HG02763 (cell line): Measurements from ENCODE around the gene FOXJ1.

ENCODE experiments used
- ATAC-seq: cut with Tn5 transposase; IDR thresholded peaks from one replicate; pipeline ENCODE4 v1.9.1; 2021; ENCODE audit warnings: mild to moderate bottlenecking, moderate library complexity; ENCODE audit not compliant: unreplicated experiment

Gene FOXJ1

DNA sequence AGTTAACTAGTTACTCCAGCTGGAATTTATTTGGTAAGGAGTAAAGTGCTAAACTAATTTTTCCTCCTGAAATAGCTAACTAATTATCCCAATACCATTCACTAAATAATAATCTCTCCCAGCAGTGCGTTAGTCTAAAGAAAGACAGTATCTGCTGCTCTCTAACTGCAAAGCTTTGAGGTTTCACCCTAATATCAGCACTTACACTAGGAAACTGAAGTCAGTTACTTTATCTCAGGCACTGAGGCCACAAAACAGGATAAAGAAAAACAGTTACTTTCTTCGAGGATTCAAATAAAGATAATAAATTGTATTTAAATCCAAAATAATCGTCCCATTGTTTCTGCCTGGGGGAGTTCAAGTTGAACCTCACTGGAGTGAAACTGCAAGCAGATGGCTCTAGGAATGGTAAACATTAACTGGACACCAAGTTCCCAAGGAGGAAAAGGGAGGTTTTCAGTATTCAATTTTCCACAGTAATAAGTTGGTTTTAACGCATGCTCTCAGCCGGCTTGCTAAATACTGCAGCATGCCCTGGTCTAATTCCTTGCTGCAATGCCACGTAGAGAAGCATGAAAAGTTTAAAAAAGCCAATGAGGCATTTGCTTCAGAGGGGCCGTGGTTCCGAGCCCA lies 20.0 kb upstream of the FOXJ1 start:
- no peak for ATAC-seq

DNA sequence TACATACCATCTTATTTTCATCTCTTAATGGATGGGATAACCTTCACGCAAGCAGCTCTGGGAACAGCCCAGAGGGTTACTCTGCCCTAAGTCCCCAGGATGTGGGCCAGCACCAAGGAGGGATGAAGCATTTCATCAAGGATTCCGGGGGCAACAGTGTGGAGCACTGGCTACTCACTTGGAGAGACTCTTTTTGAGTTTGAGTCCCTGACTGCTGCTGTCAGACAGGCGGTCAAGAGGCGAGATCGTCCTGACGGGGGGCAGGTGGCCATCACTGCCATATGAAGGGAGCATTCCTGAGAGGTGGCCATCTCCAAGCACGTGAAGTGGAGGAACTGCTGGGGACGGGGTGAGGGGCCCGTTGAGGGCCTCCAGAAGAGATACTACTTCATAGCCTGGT lies 18.1 kb upstream of the FOXJ1 start:
- no peak for ATAC-seq

DNA sequence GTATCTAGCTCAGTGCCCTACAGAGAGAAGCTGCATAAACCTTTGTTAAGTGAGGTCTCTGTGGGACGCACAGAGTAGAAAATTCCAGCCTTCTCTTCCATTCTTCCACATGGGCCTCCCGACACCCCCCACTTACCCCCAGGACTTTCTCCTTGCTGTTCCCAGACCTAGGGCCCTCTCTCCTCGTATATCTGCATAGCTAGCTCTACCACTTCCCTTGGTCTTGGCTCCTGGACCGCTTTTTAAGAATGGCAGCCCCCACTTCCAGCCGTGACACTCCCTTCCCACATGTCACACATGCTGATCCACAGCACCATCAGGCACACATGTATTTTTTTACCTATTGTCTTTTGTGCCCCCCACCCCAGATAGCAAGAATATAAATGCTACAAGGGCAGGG lies 16.7 kb upstream of the FOXJ1 start:
- ATAC-seq = no peak

DNA sequence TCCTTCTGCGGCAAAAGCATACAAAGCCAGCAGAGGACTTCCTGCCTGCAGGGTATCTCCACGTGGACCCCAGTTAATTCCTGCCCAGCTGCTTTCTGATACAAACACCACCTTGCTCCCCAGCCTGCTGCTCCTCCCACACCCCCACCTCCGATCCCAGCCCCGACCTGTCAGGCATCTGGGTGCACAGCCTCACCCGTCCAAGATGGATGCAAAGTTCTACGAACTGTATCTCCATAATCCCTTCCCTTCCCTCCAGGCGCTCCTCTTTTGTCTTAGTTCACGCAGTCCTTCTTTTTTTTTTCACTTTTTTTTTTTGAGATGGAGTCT lies 15.6 kb upstream of the FOXJ1 start:
- ATAC-seq = no peak

DNA sequence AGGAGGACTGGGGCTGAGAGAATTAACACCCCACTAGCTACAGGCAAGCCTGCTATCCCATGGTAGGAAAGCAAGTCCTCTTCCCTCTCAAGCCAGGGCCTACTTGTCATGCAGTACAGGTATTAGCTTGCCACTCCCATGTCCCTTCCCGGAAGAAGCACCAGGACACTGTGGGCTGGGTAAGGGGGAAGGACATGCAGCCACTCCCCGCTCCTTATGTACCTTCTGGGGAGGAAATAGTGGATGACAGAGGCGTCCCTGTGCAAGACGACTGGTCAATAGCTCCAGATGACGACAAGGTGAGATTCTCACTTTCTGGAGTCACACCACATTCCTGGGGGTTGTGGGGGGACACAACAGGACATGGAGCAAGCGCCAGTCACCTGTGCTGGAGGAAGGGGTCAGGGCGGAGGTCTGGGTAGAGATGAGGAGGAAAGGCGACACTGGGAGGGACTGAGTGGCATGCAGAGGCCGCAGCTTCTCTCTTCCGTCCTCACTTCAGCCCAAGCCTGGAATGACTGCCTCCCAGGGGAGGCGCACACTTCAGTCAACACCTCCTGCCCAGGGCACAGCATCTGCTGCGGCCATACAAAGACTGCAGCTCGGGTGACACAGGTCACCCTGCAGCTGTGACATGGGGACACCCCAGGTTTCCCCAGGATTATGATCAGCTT lies 15.1 kb upstream of the FOXJ1 start:
- ATAC-seq = no peak

DNA sequence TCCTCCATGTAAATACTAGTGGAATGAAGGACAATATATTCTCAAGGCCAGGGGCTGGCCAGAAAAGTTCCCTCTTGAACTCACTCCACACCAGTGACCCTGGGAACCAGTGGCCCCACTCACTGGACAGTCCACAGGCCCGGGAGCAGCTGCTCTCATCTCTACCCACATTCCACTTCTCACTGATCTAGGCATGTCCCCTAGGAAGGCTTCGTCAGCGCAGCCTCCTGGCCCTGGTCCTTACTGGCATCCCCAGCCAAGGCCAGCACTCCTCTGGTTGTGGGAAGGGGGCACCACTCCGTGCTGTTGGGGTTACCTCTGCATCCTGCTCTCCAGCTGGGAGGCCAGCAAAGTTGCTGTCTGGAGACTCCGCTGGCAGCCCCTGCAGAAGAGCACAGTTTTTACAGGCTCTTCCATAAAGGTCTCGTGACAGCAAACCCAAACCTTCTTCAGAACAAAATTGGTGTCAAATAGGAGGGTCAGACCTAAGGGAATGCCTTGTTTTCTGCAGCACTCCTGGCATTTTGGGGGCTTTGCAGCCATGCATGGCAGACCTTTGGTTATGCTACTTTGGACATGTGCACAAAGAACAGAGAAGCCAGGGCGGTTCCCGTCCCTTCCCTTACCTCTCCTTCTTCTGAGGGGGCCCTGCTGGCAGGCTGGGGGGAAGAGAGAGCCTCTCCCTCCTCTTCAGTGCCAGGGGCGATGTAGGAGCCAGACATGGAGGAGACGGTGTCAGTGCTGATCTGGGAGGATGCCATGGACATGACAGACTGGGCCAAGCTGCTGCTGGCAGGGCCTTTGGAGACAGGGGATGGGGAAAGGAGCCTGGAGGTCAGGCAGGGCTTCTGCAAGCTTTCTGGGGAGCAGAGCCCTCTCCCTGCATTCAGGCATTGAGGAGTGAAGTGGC lies 14.1 kb upstream of the FOXJ1 start:
- ATAC-seq = no peak

DNA sequence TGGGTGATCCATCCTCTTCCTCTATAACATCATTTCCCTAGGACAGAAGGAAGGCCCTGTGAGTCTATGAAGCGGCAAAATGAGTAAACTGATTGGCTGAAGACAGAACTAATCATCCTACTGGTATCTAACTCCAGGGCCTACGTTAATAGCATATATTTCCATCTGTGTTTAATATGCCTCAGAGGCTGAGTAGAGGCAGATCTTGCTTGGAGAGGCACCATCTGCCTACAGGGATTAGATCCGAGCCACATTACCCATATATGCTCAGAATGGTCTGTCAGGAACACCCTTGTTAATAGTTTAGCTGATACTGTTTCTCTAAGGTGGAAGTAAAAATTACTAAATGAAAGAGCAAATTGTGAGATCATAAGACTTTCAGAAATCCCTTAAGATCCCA lies 13.2 kb upstream of the FOXJ1 start:
- ATAC-seq = no peak

DNA sequence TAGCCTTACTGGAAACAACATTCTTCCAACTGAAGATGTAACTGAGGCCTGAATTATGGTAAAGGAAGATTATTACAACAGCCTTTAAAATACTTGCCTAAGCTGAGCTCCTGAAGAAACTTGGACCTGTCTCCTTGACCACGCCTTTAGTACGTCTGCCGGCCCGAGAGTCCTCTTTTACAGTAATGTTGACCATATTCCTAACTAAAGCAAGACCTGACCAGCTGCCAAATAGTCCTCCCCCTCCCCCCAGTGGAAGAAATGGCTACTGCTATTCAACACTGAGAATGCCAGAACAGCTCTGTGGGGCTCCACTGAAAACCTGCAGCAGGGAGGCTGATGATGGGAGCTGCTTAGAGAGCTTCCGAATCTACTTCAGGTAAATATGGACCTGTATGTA lies 12.6 kb upstream of the FOXJ1 start:
- ATAC-seq = no peak

DNA sequence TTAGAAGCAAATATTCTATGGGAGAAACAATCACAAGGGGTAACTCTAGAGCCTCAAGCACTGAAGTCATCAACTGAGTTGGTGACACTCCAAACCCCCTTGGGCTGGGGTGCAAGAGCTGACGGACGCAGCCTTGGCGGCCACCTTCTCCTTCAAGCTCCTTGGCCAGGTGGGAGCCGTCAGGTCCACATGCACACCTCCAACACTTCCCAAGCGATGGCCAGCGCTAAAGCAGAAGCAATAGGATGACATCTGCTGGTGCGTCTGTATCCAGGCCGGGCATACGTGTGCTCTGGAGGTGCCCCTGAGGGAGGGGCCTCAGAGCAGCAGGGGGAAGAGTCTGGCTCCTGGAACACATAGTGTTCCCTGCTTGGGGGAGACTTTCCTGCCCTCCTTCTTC lies 12.2 kb upstream of the FOXJ1 start:
- no peak for ATAC-seq

DNA sequence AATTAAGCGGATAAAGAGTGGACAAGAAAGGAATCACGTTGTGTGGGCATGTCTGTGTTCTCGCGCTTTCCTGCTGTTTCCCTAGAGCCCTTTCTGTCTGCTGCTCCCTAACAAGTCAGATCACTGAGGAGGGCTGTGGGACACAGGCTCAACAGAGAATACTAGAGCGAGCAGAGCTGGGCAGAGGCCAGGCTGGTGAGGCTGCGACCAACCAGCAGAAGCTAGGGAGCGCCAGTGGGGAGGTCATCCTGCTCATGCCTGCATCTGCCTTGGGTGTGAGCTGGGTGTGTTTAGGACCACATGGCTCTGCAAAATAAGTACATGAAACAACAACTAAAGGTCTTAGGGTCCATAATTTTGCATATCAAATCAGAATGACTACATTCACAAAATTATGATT lies 11.5 kb upstream of the FOXJ1 start:
- no peak for ATAC-seq

DNA sequence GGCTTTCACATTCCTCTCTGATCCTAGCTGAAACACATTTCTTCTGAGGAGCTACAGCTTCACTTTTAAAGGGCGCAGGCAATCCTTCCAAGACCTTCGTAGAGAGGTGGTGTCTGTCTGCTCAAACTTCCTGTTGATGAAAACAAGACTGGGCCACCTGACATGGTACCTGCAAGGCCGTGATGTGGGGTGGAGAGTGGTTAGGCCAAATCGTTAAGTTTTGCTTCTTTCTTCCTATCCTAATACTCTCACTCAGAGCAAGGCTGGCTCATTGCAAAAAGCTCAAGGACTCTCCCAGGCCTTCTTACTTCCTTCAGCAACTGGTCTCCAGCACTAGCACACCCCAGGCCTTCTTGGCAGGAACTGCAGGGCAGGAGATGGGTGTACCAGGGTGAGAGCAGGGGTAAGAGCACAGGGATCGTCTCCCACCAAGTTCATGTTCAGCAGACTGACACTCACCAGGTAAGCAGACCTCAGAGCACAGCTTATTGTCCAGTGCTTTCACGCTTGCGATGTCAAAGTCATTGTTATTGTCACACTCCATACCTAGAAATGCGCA lies 10.9 kb upstream of the FOXJ1 start:
- ATAC-seq = no peak

DNA sequence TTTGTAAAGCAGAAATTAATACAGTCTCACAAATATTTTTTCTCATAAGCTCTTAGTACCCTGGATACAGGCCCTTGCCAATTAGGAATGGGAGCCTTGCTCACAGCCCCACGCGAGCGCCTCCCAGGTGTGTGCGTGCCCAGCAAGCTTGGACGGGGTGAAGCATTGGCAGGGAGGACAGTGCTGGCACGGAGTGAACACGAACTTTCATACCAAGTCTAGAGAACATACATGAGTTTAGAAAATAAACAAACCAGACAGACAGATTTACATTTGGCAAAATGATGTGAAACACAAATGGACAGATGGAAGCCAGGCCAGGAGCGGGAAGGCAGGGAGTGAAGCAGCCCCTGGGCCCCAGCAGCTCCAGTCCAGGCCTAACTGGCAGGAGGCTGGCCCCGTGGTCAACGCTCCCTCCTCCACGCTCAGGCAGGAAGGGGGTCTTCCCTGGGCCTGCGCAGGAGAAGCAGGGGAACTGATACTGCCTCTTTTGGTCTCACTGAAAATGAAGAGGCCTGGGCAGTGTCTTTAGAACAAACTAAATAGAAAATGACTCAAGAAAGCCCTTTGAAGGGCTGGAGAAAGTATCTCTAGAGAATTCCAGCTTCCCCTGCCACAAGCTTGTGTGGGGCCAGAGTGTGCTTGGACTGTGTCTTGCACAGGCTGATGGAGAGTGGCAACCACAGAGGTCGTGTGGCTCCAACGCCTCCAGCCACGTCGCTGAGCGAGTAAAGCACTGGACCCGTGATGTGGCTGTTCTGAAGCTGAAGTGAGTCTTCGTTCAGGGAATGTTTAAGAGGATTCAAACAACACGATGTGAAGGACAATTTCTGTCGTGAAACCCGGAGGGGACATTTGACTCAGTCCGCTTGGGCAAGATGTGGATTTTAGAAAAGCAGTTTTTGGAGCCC lies 9.9 kb upstream of the FOXJ1 start:
- ATAC-seq = no peak

DNA sequence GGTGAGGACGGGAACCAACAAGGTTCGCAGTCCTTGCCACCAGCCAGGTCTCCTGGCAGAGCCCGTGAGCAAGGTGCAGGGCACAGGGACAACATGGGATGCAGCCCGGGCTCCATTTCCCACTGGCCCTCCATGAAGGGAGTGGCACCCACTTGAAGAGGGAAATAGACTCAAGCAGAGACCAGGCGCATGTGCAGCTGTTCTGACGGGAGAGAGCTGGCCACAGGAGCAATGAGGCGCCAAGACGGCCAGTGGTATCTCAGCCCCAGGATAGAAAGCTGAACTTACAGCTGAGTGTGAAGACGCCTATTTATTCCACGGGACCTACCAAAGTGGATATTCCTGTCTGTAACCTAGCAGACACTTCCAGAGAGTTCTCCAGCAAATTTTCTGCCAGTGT lies 8.2 kb upstream of the FOXJ1 start:
- ATAC-seq = no peak

DNA sequence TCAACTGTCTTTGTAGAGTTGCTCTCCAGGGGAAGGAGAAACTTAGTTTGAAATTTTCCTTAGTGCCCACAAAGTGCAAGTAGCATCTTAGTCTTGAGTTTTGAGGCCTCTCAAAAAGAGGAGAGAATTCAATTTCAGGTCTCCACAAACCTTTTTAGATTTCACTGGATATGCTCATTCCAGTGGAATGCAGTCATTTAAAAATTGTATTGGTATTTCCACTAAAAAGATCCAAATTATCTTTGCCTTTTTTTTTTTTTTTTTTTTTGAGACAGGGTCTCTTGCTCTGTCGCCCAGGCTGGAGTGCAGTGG lies 6.9 kb upstream of the FOXJ1 start:
- no peak for ATAC-seq

DNA sequence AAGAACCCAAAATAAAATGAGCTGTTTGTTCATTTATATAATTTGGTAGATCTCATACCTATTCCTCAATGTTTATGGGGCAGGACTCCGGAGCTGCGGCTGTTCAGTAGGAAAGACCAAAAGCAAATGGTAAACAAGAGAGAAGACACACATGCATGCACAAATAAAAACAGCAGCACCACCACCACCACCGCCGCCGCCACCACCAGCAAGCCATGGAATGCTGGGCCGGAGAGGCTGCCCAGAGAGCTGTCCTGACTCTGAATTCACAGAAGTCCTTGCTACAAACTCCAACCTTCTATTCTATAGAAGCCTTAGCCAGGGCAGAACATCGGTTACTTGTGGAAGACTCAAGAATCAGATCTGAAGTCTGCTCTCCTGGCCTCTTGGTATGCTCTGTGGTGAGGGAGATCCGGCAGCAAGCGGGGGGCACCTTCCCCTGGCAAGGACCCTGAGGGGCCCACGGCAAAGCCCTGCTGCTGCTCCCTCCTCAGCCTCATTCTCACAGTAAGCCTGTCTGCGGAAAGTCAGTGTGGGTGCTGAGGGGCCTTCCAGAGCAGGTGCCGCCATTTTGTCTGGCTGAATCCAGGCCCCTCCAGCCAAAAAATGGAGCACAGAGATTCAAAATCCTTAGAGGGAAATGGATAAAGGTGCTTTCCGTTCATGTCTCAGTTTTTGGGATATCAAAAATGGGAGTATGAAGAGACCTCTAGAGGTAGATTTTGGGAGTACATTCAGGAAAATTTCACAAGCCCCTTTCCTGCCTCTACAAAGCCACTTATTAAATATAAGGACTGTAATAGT lies 6.4 kb upstream of the FOXJ1 start:
- ATAC-seq = no peak

DNA sequence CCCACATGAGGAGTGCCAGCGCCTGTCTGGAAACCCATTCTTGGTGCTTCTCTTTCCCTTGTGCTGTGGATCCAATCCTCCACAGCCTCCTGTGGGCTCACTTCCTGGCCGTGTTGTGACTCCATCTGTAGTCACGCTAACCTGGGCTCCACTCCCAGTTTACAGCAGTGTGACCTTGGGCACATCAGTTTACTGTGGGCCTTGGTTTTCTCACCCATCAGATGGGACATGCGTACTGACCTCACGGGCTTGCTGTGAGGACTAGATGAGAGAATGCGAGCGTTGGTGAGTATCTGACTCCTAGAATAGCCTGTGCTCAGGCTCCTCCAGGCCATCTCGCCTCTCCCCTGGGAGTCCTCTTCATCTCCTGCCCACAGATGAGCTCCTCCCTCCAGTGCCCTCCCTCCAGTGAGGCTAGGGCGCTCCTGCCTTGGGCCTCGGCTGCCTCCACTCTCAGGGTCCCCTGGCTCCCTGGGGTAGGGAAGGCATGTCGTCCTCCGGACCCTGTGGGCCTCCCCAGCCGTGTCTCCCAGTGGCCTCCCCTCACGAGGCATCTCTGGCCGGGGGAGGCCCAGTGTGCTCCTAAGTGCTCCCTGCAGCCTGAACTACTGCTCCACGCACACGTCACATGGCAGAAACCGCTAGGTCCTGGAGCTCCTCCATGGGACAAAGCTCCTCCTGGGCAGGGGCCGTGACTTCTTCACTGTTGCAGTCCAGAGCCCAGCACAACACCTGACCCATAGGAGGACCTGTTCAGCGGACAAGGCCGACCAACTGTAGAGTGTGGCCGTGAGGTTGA lies 5.2 kb upstream of the FOXJ1 start:
- ATAC-seq = no peak

DNA sequence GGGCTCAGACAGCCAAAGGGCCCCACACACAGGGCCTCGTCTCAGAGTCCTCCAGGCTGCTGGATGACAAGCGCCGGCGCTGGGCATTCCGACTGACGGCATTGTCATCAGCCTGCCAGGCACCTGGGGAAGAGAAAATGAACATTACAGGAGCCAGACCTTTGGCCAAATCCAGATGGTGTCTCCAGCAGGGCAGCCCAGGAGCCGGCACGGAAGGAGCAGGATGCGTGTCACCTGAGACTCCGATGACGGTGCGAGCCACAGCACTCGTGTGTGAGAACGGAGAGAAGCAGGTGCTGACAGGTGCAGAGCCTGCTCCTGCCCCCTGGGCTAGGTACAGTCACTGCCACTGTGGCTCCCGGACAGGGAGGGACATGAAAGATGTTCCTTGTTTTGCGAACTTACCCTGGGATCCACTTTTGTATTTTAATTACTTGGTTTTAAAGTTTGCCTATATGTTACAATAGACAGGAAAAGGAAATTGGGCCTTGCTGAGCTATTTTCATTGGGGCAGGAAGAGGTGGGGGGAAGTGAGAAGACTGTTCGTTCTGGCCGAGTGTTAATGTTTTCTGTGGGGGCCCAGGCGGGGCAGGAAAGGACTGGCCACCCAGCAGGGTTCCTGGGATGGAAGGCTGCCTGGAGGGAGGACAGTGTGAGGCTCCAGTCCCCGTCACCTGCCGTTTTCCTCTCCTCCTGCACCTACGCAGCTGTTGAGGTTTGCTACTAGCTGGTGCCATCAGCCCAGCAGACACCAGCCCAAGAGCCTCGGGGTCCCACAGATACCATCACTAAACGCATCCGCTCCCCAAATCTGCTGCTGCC lies 4.4 kb upstream of the FOXJ1 start:
- no peak for ATAC-seq

DNA sequence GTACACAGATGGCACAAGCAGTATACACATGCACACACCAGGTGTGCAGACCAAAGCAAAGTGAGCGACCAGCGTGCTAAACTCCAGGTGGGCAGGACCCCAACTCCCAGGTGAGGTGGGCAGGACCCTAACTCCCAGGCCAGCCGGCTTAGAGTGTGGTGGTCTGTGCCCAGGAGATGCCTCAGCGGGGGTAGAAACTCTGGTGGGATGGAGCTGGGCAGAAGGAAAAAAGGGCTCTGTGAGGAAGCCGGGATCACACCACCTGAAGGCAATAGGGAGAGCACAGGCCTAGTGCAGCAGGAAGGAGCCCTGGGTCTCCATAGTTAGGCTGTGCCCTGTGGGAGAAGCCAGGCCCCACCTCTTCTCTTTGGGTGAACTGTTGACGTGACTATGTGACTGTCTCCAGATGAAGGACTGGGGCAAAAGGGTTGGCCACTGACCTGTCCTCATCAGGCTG lies 1.6 kb upstream of the FOXJ1 start:
- ATAC-seq = no peak
